ENCODE data around the gene NEMP1.

DNA sequence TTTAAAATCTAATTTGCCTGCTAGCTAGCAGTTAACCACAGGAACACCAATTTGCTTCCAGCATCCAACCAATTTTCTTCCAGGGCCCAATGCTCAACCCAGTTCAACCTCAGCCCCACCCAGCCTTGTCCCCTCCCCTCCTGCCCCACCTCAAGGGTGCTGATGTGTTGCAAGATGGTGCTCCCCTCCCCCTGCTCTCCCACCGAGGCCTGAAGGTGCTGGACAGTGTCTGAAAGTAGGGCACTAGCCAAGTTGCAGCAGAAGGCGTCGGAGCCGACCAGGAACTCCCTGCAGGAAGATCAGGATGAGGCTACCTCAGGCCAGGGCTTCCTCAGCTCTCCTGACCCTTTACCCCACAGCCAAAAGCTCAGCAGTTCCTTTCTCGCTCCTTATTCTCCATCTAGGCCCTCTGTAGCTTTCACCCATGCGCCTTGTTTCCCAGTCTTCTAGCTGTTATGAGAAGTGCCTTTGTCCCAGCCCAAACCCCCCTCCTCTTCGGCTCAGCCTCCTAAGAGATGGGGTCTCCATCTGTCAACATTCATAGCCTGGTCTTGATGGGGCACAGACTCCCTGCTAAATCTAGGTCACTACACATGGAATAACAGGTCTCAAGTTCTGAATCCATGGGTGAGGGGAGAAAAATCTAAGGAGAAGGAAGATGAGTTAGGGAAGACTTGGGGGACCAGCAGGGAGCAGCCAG is 29.0 kb upstream of the NEMP1 start:
- TF ChIP-seq SREBF2 (IDR thresholded peaks at IDR 0.05; ENCODE audit: low read length) (no peak), TARDBP (IDR thresholded peaks at IDR 0.05; ENCODE audit: borderline replicate concordance) (no peak), SP1 (IDR thresholded peaks at IDR 0.05; ENCODE audit: low read depth, low read length) (no peak), CHD2 (IDR thresholded peaks at IDR 0.05; ENCODE audit: borderline replicate concordance, low read depth, low read length) (no peak), CTCF (IDR thresholded peaks at IDR 0.05 in 2 of 3, conservative IDR thresholded peaks at IDR 0.05 in 1 of 3; ENCODE audit: control insufficient read depth in 2 of 3, extremely low read depth in 1 of 3, insufficient read depth in 1 of 3, low read depth in 3 of 3, low read length in 3 of 3) (no peak), ZBTB11 (CRISPR knock-in tag; IDR thresholded peaks at IDR 0.05) (no peak), ZNF207 (IDR thresholded peaks at IDR 0.05; ENCODE audit: borderline replicate concordance) (no peak), EP300 (IDR thresholded peaks at IDR 0.05; ENCODE audit: borderline replicate concordance in 1 of 2, control insufficient read depth in 1 of 2, low read depth in 2 of 2, low read length in 2 of 2) (no peak), TCF7 (IDR thresholded peaks at IDR 0.05; ENCODE audit: borderline replicate concordance) (no peak), BHLHE40 (IDR thresholded peaks at IDR 0.05; ENCODE audit: borderline replicate concordance in 1 of 2, low read depth in 2 of 2, low read length in 1 of 2) (no peak), BRCA1 (IDR thresholded peaks at IDR 0.05; ENCODE audit: low read depth, low read length) (no peak), ATF7 (IDR thresholded peaks at IDR 0.05; ENCODE audit: low read depth) (no peak)
- TF ChIP-seq, protein P1, sequence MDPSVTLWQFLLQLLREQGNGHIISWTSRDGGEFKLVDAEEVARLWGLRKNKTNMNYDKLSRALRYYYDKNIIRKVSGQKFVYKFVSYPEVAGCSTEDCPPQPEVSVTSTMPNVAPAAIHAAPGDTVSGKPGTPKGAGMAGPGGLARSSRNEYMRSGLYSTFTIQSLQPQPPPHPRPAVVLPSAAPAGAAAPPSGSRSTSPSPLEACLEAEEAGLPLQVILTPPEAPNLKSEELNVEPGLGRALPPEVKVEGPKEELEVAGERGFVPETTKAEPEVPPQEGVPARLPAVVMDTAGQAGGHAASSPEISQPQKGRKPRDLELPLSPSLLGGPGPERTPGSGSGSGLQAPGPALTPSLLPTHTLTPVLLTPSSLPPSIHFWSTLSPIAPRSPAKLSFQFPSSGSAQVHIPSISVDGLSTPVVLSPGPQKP (IDR thresholded peaks at IDR 0.05; ENCODE audit: low read depth, low read length), result no peak
